ENCODE results near the gene ALAD. TPM values are rescaled to one million over a fixed set of nuclear protein-coding genes. Genes with fewer than 3 reads are reported as not detected.
"Not testable (repeated sequence)": the region's sequence is repeated elsewhere in the genome, so short reads cannot be mapped to it uniquely, and the experiment has no call there.

ALAD gene
- 36.6 and 36.8 TPM in 2 replicates for total RNA-seq

GRCh38 chr9:113401027-113401792, at the start of gene ALAD:
Gene ALAD (minus strand): TSS chr9:113401284. CDS start chr9:113393559, 7,725 bp downstream.
- intact Hi-C loops (cut with micrococcal nuclease), result loop anchor here (1.0 to 5.0 kb wide), 9 partner anchors 9 to 684 kb away; partner anchors contain the start of genes C9orf43, CDC26, INIP and POLE3

- intact Hi-C loops (cut with micrococcal nuclease), result no loop called here
Observed at GRCh38 chr9:113449376-113449775, 48.3 kb upstream of the ALAD start.

- intact Hi-C loops (cut with micrococcal nuclease), result loop anchor here (2.0 kb wide), 2 partner anchors 136 to 144 kb away; no protein-coding TSS in a partner anchor
Observed at GRCh38 chr9:113446323-113446740, 45.2 kb upstream of the ALAD start.

- intact Hi-C loops (cut with micrococcal nuclease), result no loop called here
Observed at GRCh38 chr9:113444736-113445135, 43.7 kb upstream of the ALAD start.

GRCh38 chr9:113437716-113438115, 36.6 kb upstream of the ALAD start:
- intact Hi-C loops (cut with micrococcal nuclease), result not testable (repeated sequence)

- intact Hi-C loops (cut with micrococcal nuclease), result no loop called here
Observed at GRCh38 chr9:113436728-113437515, 35.8 kb upstream of the ALAD start.

GRCh38 chr9:113431191-113431590, 30.1 kb upstream of the ALAD start:
- intact Hi-C loops (cut with micrococcal nuclease), result no loop called here

- intact Hi-C loops (cut with micrococcal nuclease), result no loop called here
Observed at GRCh38 chr9:113428062-113428615, 27.1 kb upstream of the ALAD start.

GRCh38 chr9:113427629-113428028, 26.5 kb upstream of the ALAD start:
- intact Hi-C loops (cut with micrococcal nuclease), result no loop called here

- intact Hi-C loops (cut with micrococcal nuclease), result no loop called here
Observed at GRCh38 chr9:113426701-113427100, 25.6 kb upstream of the ALAD start.

GRCh38 chr9:113425072-113425471, 24.0 kb upstream of the ALAD start:
- intact Hi-C loops (cut with micrococcal nuclease), result no loop called here

- intact Hi-C loops (cut with micrococcal nuclease), result no loop called here
Observed at GRCh38 chr9:113421726-113422125, 20.6 kb upstream of the ALAD start.

GRCh38 chr9:113417370-113417769, 16.3 kb upstream of the ALAD start:
- intact Hi-C loops (cut with micrococcal nuclease), result loop anchor here (10.0 kb wide), 1 partner anchor 1167 kb away; the partner anchor contains the start of gene ATP6V1G1

- intact Hi-C loops (cut with micrococcal nuclease), result loop anchor here (10.0 kb wide), 1 partner anchor 1169 kb away; the partner anchor contains the start of gene ATP6V1G1
Observed at GRCh38 chr9:113416149-113416721, 15.2 kb upstream of the ALAD start.

GRCh38 chr9:113410207-113410864, 9.3 kb upstream of the ALAD start, which contains the start of the genes C9orf43 and POLE3:
Gene C9orf43 (plus strand): TSS chr9:113410747. CDS start chr9:113413494, 2,747 bp downstream.
Gene POLE3 (minus strand): TSS chr9:113410675. CDS start chr9:113410293, 382 bp downstream.
- intact Hi-C loops (cut with micrococcal nuclease), result loop anchor here (1.0 to 10.0 kb wide), 10 partner anchors 9 to 1174 kb away; partner anchors contain the start of genes ALAD, ATP6V1G1, CDC26 and FKBP15

GRCh38 chr9:113409883-113410206, 8.8 kb upstream of the ALAD start:
- intact Hi-C loops (cut with micrococcal nuclease), result loop anchor here (1.0 to 10.0 kb wide), 10 partner anchors 9 to 1175 kb away; partner anchors contain the start of genes ALAD, ATP6V1G1, CDC26 and FKBP15

- intact Hi-C loops (cut with micrococcal nuclease), result no loop called here
Observed at GRCh38 chr9:113409481-113409880, 8.4 kb upstream of the ALAD start.

- intact Hi-C loops (cut with micrococcal nuclease), result loop anchor here (1.0 kb wide), 1 partner anchor 98 kb away; no protein-coding TSS in a partner anchor
Observed at GRCh38 chr9:113406873-113407511, 5.9 kb upstream of the ALAD start.

- intact Hi-C loops (cut with micrococcal nuclease), result not testable (repeated sequence)
Observed at GRCh38 chr9:113406353-113406752, 5.3 kb upstream of the ALAD start.

GRCh38 chr9:113403646-113404045, 2.6 kb upstream of the ALAD start:
- intact Hi-C loops (cut with micrococcal nuclease), result loop anchor here (5.0 kb wide), 1 partner anchor 686 kb away; the partner anchor contains the start of gene INIP

All from T-helper 2 cell treated with Interferon-gamma antibody and Interleukin-4, amounts not matched to agents 100 ng/mL and 5 ng/mL, for 36 hours (primary cell).